ENCODE measurements around the gene PPFIBP1. TPM values are rescaled to one million over a fixed set of nuclear protein-coding genes. Genes with fewer than 3 reads are reported as not detected.

The PPFIBP1 gene
- total and polyA plus RNA-seq, 2 of the 4 experiments (the other 2 are of a cell fraction): 30.4 to 72.2 TPM

GRCh38 chr12:27502021-27502435, 22.0 kb upstream of the PPFIBP1 start:
- H3K23ac ChIP-seq (ENCODE audit: low read depth, low read length): no peak overlapping the region
- no peak overlapping the region for H2BK5ac ChIP-seq (ENCODE audit: low read depth, low read length, poor library complexity, severe bottlenecking)
- H2BK15ac ChIP-seq (ENCODE audit: low read depth, low read length): no peak overlapping the region
- POLR2A ChIA-PET (ENCODE audit: unreplicated experiment): no interaction called here
- H3K9ac ChIP-seq (ENCODE audit: low read depth, low read length): no peak overlapping the region
- no peak overlapping the region for H2AK5ac ChIP-seq (ENCODE audit: low read depth, low read length)
- WGBS, 2 experiments (ENCODE audit: extremely low coverage in 2 of 2, insufficient read length in 1 of 2): 100% methylated on average over 2 of the region's 6 CpGs; no CpG with 5 or more reads in 1 of the 2 experiments
- ATAC-seq (ENCODE audit: low read depth) (no peak), DNase-seq (no peak)
- no peak overlapping the region for H4K8ac ChIP-seq (ENCODE audit: low read depth in 2 of 2, low read length in 2 of 2)
- no peak overlapping the region for H3K4ac ChIP-seq (ENCODE audit: low read depth, low read length)
- H3K56ac ChIP-seq (ENCODE audit: extremely low read depth, insufficient read depth, low read length): no peak overlapping the region
- CTCF ChIA-PET: interaction anchor here (1.0 kb wide), 1 partner anchor 14 kb away, joined by 7 read pairs; no protein-coding TSS in a partner anchor
- no peak overlapping the region for H4K5ac ChIP-seq (ENCODE audit: low read depth, low read length)
- peaks cover 2% of the 10 kb centered on the region; the same call in 1 of the 2 replicates for H3K9me3 ChIP-seq (ENCODE audit: control insufficient read depth, insufficient read depth, low read length)
- H3K9me1 ChIP-seq (ENCODE audit: insufficient read depth, low read length): no peaks in the 10 kb centered on the region
- no peak overlapping the region for H2AFZ ChIP-seq (replicated peaks; ENCODE audit: low read length, poor library complexity)
- no peak overlapping the region for H2BK20ac ChIP-seq (ENCODE audit: low read depth, low read length)
- no peak overlapping the region for H2BK120ac ChIP-seq (ENCODE audit: low read depth, low read length)
- dilution Hi-C loops (cut with HindIII; ENCODE audit: low sequenced_read_pairs, unreplicated experiment): no loop called here
- H3K18ac ChIP-seq (ENCODE audit: low read depth, low read length): no peak overlapping the region
- H3K27ac ChIP-seq (ENCODE audit: insufficient read depth, low read length): no peak overlapping the region
- BruUV-seq (replicated peaks): no TSS peak
- no peak overlapping the region for H3K4me2 ChIP-seq (ENCODE audit: low read depth, low read length)
- in situ Hi-C loops (cut with MboI; ENCODE audit: low sequenced_read_pairs): no loop called here
- H3K14ac ChIP-seq (replicated peaks; ENCODE audit: low read depth, low read length): no peak overlapping the region
- H3K27me3 ChIP-seq (ENCODE audit: control insufficient read depth, insufficient read depth, low read length): no peaks in the 10 kb centered on the region
- TF ChIP-seq BHLHE40 (IDR thresholded peaks at IDR 0.05; ENCODE audit: low read depth, low read length) (no peak), MXI1 (IDR thresholded peaks at IDR 0.05; ENCODE audit: borderline replicate concordance, low read depth, low read length) (no peak), RCOR1 (IDR thresholded peaks at IDR 0.05; ENCODE audit: insufficient replicate concordance, low read length) (no peak), CTCF (conservative IDR thresholded peaks at IDR 0.05; ENCODE audit: low read depth, low read length) (no peak), MAZ (IDR thresholded peaks at IDR 0.05; ENCODE audit: borderline replicate concordance, low read depth, low read length) (no peak), SMC3 (IDR thresholded peaks at IDR 0.05; ENCODE audit: low read depth, low read length) (no peak), CHD1 (IDR thresholded peaks at IDR 0.05; ENCODE audit: low read depth, low read length) (no peak), RAD21 (IDR thresholded peaks at IDR 0.05; ENCODE audit: low read length) (no peak)
- no peak overlapping the region for H3K4me3 ChIP-seq (ENCODE audit: insufficient read depth, low read depth, low read length)
- intact Hi-C loops (cut with micrococcal nuclease): no loop called here
- H3K79me1 ChIP-seq (ENCODE audit: low read depth in 1 of 2, low read length in 2 of 2): no peaks in the 10 kb centered on the region
- H4K20me1 ChIP-seq (ENCODE audit: insufficient read depth, low read length): no peaks in the 10 kb centered on the region
- peaks cover 6% of the 10 kb centered on the region for H3K4me1 ChIP-seq (ENCODE audit: control insufficient read depth, insufficient read depth, low read length)
- H3K36me3 ChIP-seq (ENCODE audit: control insufficient read depth, insufficient read depth, low read length): no peaks in the 10 kb centered on the region
- no peak overlapping the region for H2AK9ac ChIP-seq (replicated peaks; ENCODE audit: low read depth, low read length, poor library complexity)
- no peak overlapping the region for H4K91ac ChIP-seq (ENCODE audit: insufficient read depth, low read depth, low read length)

All from IMR-90 (cell line).